PC-3 (cell line): ENCODE measurements around the gene CHMP1B. TPM values are rescaled to one million over a fixed set of nuclear protein-coding genes. Genes with fewer than 3 reads are reported as not detected.

Source experiments
- ATAC-seq: fragments of 200-7000 bp; cut with Tn5 transposase; 2 replicates; pipeline ENCODE4 v1.9.1; 2020; ENCODE audit warnings: mild to moderate bottlenecking, moderate library complexity
- BruUV-seq: library from RNA; stranded (reverse); fragments of 400-500 nt; replicated peaks from 2 replicates; lab custom pipeline; 2021; lab: Mats Ljungman, UMichigan
- CTCF ChIA-PET: fragments of 300-600 bp; sonication (Branson Sonifier 250); formaldehyde crosslinking; loops from one replicate; lab custom pipeline; 2022; ENCODE audit warnings: antibody characterized with exemption; lab: Charles Lee
- POLR2A ChIA-PET: fragments of 300-600 bp; sonication (Branson Sonifier 250); formaldehyde crosslinking; loops from one replicate; lab custom pipeline; 2022; ENCODE audit warnings: antibody characterized with exemption; ENCODE audit not compliant: unreplicated experiment; lab: Charles Lee
- DNase-seq: peaks from one replicate; pipeline ENCODE4 v3.0.0-alpha.2; 2015
- H2AFZ ChIP-seq: fragments of 300-600 bp; sonication (generic); 2 replicates; pipeline ENCODE4 v1.6.0; 2016; ENCODE audit warnings: antibody characterized with exemption, low read length
- H3F3A ChIP-seq: fragments of 300-600 bp; sonication (generic); one replicate; pipeline ENCODE4 v1.6.0; 2017; ENCODE audit warnings: antibody characterized with exemption, low read length, control low read depth, mild to moderate bottlenecking; ENCODE audit not compliant: unreplicated experiment
- H3K27ac ChIP-seq: fragments of 300-600 bp; sonication (generic); 2 replicates; pipeline ENCODE4 v1.5.1; 2016; ENCODE audit warnings: mild to moderate bottlenecking, low read length
- H3K27me3 ChIP-seq: fragments of 300-600 bp; sonication (generic); 2 replicates; pipeline ENCODE4 v1.6.1; 2016; ENCODE audit warnings: low read length, mixed read lengths
- H3K36me3 ChIP-seq: fragments of 300-600 bp; sonication (generic); 2 replicates; pipeline ENCODE4 v1.6.1; 2016; ENCODE audit warnings: low read depth, mixed run types, low read length, mixed read lengths
- H3K4me1 ChIP-seq: fragments of 300-600 bp; sonication (generic); 2 replicates; pipeline ENCODE4 v1.5.1; 2016; ENCODE audit warnings: low read length; ENCODE audit not compliant: insufficient read depth
- H3K4me2 ChIP-seq: fragments of 300-600 bp; sonication (generic); 2 replicates; pipeline ENCODE4 v1.6.0; 2016; ENCODE audit warnings: low read length
- H3K4me3 ChIP-seq: fragments of 300-600 bp; sonication (generic); 2 replicates; pipeline ENCODE4 v1.5.1; 2016; ENCODE audit warnings: mild to moderate bottlenecking, low read length, mixed read lengths
- H3K79me2 ChIP-seq: fragments of 300-600 bp; sonication (generic); 2 replicates; pipeline ENCODE4 v1.6.1; 2017; ENCODE audit warnings: low read length, mixed read lengths
- H3K9ac ChIP-seq: fragments of 300-600 bp; sonication (generic); 2 replicates; pipeline ENCODE4 v1.6.0; 2016; ENCODE audit warnings: mild to moderate bottlenecking, low read length
- H3K9me2 ChIP-seq: fragments of 300-600 bp; sonication (generic); replicated peaks from 2 replicates; pipeline ENCODE4 v1.6.1; 2016; ENCODE audit warnings: mixed run types, low read length, mixed read lengths
- H3K9me3 ChIP-seq: fragments of 300-600 bp; sonication (generic); 2 replicates; pipeline ENCODE4 v1.6.1; 2016; ENCODE audit warnings: low read length, mixed read lengths
- H4K20me1 ChIP-seq: fragments of 300-600 bp; sonication (generic); 2 replicates; pipeline ENCODE4 v1.6.1; 2016; ENCODE audit warnings: low read length, mixed read lengths
- EZH2 ChIP-seq: fragments of 300-600 bp; sonication (generic); IDR thresholded peaks from one replicate; pipeline ENCODE4 v1.6.1; 2017; ENCODE audit warnings: antibody characterized with exemption, mild to moderate bottlenecking, low read length; ENCODE audit not compliant: unreplicated experiment
- EZH2phosphoT487 ChIP-seq: fragments of 300-600 bp; sonication (generic); IDR thresholded peaks from 2 replicates; pipeline ENCODE4 v1.6.1; 2018; ENCODE audit warnings: mild to moderate bottlenecking, antibody characterized with exemption, low read length, borderline replicate concordance
- intact Hi-C: fragments of 100-400 bp; cut with micrococcal nuclease; formaldehyde crosslinking; loops from 2 replicates; pipeline ENCODE4 v1.9.0; 2023
- total RNA-seq: library from RNA; depleted of rRNA; stranded (reverse); fragments of >200 nt; gene quantifications from 2 replicates; pipeline ENCODE4 v1.2.3, GENCODE V29; 2014
- TF ChIP-seq, protein P1 (sequence below): fragments of 300-600 bp; sonication (generic); conservative IDR thresholded peaks from 2 replicates; pipeline ENCODE4 v1.5.1; 2017; ENCODE audit warnings: antibody characterized with exemption, low read depth, mild to moderate bottlenecking, low read length

CHMP1B gene
- total RNA-seq, 1 experiment from 2014 or later: 81.9 TPM

GRCh38 chr18:11845654-11846053 is 5.6 kb upstream of the CHMP1B start:
- intact Hi-C loops: no loop called here
- Histone ChIP-seq H3K27me3 (no peaks in the 10 kb centered on the region), H3K79me2 (no peaks in the 10 kb centered on the region), H3K9me3 (no peaks in the 10 kb centered on the region), H3K9ac (no peak overlapping the region), H3K4me2 (no peak overlapping the region), H3K4me1 (peaks cover 17% of the 10 kb centered on the region), H3K9me2 (no peaks in the 10 kb centered on the region), H3K27ac (no peak overlapping the region), H2AFZ (no peak overlapping the region), H3F3A (no peaks in the 10 kb centered on the region), H3K36me3 (no peaks in the 10 kb centered on the region), H4K20me1 (no peaks in the 10 kb centered on the region), H3K4me3 (no peak overlapping the region)
- BruUV-seq: no TSS peak
- ChIA-PET CTCF (no interaction called here), POLR2A (no interaction called here)
- DNase-seq (no peak), ATAC-seq (no peak)
- no peak for TF ChIP-seq EZH2phosphoT487
- no peak for TF ChIP-seq EZH2
- TF ChIP-seq, protein P1, sequence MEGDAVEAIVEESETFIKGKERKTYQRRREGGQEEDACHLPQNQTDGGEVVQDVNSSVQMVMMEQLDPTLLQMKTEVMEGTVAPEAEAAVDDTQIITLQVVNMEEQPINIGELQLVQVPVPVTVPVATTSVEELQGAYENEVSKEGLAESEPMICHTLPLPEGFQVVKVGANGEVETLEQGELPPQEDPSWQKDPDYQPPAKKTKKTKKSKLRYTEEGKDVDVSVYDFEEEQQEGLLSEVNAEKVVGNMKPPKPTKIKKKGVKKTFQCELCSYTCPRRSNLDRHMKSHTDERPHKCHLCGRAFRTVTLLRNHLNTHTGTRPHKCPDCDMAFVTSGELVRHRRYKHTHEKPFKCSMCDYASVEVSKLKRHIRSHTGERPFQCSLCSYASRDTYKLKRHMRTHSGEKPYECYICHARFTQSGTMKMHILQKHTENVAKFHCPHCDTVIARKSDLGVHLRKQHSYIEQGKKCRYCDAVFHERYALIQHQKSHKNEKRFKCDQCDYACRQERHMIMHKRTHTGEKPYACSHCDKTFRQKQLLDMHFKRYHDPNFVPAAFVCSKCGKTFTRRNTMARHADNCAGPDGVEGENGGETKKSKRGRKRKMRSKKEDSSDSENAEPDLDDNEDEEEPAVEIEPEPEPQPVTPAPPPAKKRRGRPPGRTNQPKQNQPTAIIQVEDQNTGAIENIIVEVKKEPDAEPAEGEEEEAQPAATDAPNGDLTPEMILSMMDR: no peak

GRCh38 chr18:11847811-11848210 is 3.4 kb upstream of the CHMP1B start:
- H3K27me3 ChIP-seq: no peaks in the 10 kb centered on the region
- H3K9me3 ChIP-seq: no peaks in the 10 kb centered on the region
- ATAC-seq (no peak), DNase-seq (no peak)
- no peaks in the 10 kb centered on the region for H3K36me3 ChIP-seq
- H3K4me3 ChIP-seq: no peak overlapping the region
- no TSS peak for BruUV-seq
- POLR2A ChIA-PET: no interaction called here
- H2AFZ ChIP-seq: no peak overlapping the region
- intact Hi-C loops: no loop called here
- H3K9ac ChIP-seq: no peak overlapping the region
- peaks cover 16% of the 10 kb centered on the region for H3K79me2 ChIP-seq
- H4K20me1 ChIP-seq: peaks cover 11% of the 10 kb centered on the region
- H3K4me2 ChIP-seq: no peak overlapping the region
- no peaks in the 10 kb centered on the region for H3K9me2 ChIP-seq
- peaks cover 20% of the 10 kb centered on the region for H3K4me1 ChIP-seq
- no peaks in the 10 kb centered on the region for H3F3A ChIP-seq
- H3K27ac ChIP-seq: no peak overlapping the region
- CTCF ChIA-PET: no interaction called here
- TF ChIP-seq EZH2phosphoT487: no peak
- no peak for TF ChIP-seq EZH2
- TF ChIP-seq, protein P1: no peak

DNA sequence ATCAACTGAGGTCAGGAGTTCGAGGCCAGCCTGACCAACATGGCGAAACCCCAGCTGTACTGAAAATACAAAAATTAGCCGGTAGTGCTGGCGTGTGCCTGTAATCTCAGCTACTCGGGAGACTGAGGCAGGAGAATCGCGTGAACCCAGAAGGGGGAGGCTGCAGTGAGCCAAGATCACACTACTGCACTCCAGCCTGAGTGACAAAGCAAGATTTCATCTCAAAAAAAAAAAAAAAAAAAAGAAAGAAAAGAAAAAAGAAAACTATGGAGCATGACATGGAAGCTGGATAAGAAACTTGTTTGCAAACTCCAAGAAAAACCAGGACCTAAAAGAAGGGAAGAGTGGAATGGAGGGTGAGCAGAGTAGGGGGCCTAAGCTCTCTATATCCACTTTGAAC is 1.9 kb upstream of the CHMP1B start:
- H3K4me2 ChIP-seq: peak overlapping the region; percentile 89
- ATAC-seq: no peak

More for the DNA sequence above, 1.9 kb upstream of the CHMP1B start:
- Histone ChIP-seq H4K20me1 (peaks cover 18% of the 10 kb centered on the region), H3K9me3 (no peaks in the 10 kb centered on the region), H3F3A (no peaks in the 10 kb centered on the region), H3K79me2 (peaks cover 31% of the 10 kb centered on the region), H3K4me1 (peaks cover 30% of the 10 kb centered on the region), H3K9ac (peak overlapping the region; percentile 94), H3K27me3 (no peaks in the 10 kb centered on the region), H2AFZ (no peak overlapping the region), H3K36me3 (no peaks in the 10 kb centered on the region), H3K9me2 (no peaks in the 10 kb centered on the region), H3K27ac (peak overlapping the region; percentile 96), H3K4me3 (0 out of 2 replicates have a peak overlapping the region, but pooled peaks have one; percentile 91)
- POLR2A ChIA-PET: no interaction called here
- no peak for DNase-seq
- TF ChIP-seq, protein P1: no peak
- no peak for TF ChIP-seq EZH2
- TF ChIP-seq EZH2phosphoT487: no peak
- CTCF ChIA-PET: interaction anchor here (0.6 kb wide), 1 partner anchor 13 kb away, joined by 4 read pairs; no protein-coding TSS in a partner anchor
- intact Hi-C loops: no loop called here
- no TSS peak for BruUV-seq
